ENCODE data around the gene SH2D2A. TPM values are rescaled to one million over a fixed set of nuclear protein-coding genes. Genes with fewer than 3 reads are reported as not detected.

Gene SH2D2A
- total RNA-seq, 1 experiment from 2014 or later = 4.9 TPM

GRCh38 chr1:156795787-156796186 lies 20.9 kb downstream of the SH2D2A start (continued):
- TF ChIP-seq HMGXB4 (CRISPR knock-in tag; IDR thresholded peaks at IDR 0.05) = no peak
- no peak for TF ChIP-seq ZNF219 (CRISPR knock-in tag; IDR thresholded peaks at IDR 0.05; ENCODE audit: borderline replicate concordance)

GRCh38 chr1:156795374-156795733 lies 21.3 kb downstream of the SH2D2A start:
- ChIA-PET CTCF (interaction anchor here (2.2 to 7.0 kb wide), 3 partner anchors 65 to 106 kb away, joined by 7 to 53 read pairs (median 19); partner anchors contain the start of genes INSRR, ISG20L2, METTL25B and NTRK1), POLR2A (no interaction called here)
- ATAC-seq (no peak), DNase-seq (ENCODE audit: low spot score) (no peak)
- Mint-ChIP-seq H3K36me3 (peaks cover 69% of the 10 kb centered on the region), H3K4me1 (no peaks in the 10 kb centered on the region), H3K4me3 (no peak overlapping the region), H3K27ac (no peak overlapping the region), H3K9me3 (no peaks in the 10 kb centered on the region), H3K27me3 (ENCODE audit: low read depth) (no peaks in the 10 kb centered on the region)
- TF ChIP-seq HMGXB4 (CRISPR knock-in tag; IDR thresholded peaks at IDR 0.05) = no peak
- TF ChIP-seq CREM (CRISPR knock-in tag; IDR thresholded peaks at IDR 0.05) = no peak
- no peak for TF ChIP-seq JUN (CRISPR knock-in tag; IDR thresholded peaks at IDR 0.05)
- TF ChIP-seq ZNF121 (CRISPR knock-in tag; IDR thresholded peaks at IDR 0.05) = no peak
- no peak for TF ChIP-seq ARID4B (CRISPR knock-in tag; IDR thresholded peaks at IDR 0.05; ENCODE audit: borderline replicate concordance)
- no peak for TF ChIP-seq TCF7 (CRISPR knock-in tag; IDR thresholded peaks at IDR 0.05; ENCODE audit: low read depth)
- no peak for TF ChIP-seq ZBTB21 (CRISPR knock-in tag; IDR thresholded peaks at IDR 0.05; ENCODE audit: borderline replicate concordance)
- no peak for TF ChIP-seq CBFB (CRISPR knock-in tag; IDR thresholded peaks at IDR 0.05; ENCODE audit: low read depth)
- TF ChIP-seq AFF4 (CRISPR knock-in tag; IDR thresholded peaks at IDR 0.05; ENCODE audit: borderline replicate concordance) = no peak
- TF ChIP-seq ATF6 (CRISPR knock-in tag; IDR thresholded peaks at IDR 0.05) = no peak
- TF ChIP-seq TEAD1 (CRISPR knock-in tag; IDR thresholded peaks at IDR 0.05) = no peak
- TF ChIP-seq ZNF281 (CRISPR knock-in tag; IDR thresholded peaks at IDR 0.05) = no peak

Data from WTC11 (cell line).